Thyroid gland (tissue), 4 donors: Measurements from ENCODE around the gene HDAC7.

Source experiments
- POLR2A ChIP-seq, 2 donors: fragments of 450-650 bp; IDR thresholded peaks; one replicate each; pipeline ENCODE4 v1.6.1; 2017; ENCODE audit warnings: antibody characterized with exemption in 2 of 2, mild to moderate bottlenecking in 2 of 2, moderate library complexity in 1 of 2
- TF ChIP-seq, protein P1 (sequence below), 6 experiments: fragments of 200-600 bp in 3 of 6; fragments of 450-650 bp in 3 of 6; sonication (generic) in 3 of 6; IDR thresholded peaks; one replicate each; pipeline ENCODE4 v1.5.1; 2016 to 2019; ENCODE audit warnings: antibody characterized with exemption in 6 of 6, mild to moderate bottlenecking in 2 of 6, inconsistent platforms in 1 of 6, moderate library complexity in 1 of 6

DNA sequence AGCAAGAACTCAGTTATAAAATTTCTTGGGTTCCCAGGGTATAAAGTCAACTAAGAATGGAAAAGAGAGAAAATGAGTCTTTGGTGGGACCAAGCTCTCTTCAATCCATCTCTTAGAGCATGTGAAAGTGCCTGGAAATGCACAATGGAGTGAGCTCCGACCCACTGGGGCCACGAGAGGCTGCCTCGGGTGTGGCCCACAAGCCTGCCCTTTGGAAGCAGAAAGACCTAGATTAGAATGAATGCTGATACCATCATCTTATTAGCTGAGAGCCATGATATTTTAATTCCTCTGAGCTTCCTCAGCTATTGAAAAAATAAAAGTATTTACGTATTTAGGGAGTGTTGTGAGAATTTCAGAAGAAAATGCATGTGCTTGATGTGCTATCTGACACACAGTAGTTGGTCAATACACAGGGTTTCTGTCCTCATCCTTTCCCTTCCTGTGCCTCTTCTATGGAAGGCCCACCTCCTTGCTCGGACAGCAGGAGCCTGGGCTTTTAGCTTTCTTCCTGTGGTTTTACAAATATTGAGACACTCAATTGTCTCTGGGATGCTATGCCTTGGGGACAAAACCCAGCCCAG lies 42.6 kb upstream of the HDAC7 start:
- TF ChIP-seq, protein P1, sequence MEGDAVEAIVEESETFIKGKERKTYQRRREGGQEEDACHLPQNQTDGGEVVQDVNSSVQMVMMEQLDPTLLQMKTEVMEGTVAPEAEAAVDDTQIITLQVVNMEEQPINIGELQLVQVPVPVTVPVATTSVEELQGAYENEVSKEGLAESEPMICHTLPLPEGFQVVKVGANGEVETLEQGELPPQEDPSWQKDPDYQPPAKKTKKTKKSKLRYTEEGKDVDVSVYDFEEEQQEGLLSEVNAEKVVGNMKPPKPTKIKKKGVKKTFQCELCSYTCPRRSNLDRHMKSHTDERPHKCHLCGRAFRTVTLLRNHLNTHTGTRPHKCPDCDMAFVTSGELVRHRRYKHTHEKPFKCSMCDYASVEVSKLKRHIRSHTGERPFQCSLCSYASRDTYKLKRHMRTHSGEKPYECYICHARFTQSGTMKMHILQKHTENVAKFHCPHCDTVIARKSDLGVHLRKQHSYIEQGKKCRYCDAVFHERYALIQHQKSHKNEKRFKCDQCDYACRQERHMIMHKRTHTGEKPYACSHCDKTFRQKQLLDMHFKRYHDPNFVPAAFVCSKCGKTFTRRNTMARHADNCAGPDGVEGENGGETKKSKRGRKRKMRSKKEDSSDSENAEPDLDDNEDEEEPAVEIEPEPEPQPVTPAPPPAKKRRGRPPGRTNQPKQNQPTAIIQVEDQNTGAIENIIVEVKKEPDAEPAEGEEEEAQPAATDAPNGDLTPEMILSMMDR (IDR thresholded peaks at IDR 0.05): no peak
- no peak for TF ChIP-seq POLR2A (IDR thresholded peaks at IDR 0.05)
